Psoas muscle (tissue), 8 donors: ENCODE results near the gene SPECC1. TPM values are rescaled to one million over a fixed set of nuclear protein-coding genes. Genes with fewer than 3 reads are reported as not detected.
"Not testable (repeated sequence)": the region's sequence is repeated elsewhere in the genome, so short reads cannot be mapped to it uniquely, and the experiment has no call there.

ENCODE experiments used
- ATAC-seq, 4 donors: fragments of 200-7000 bp; cut with Tn5 transposase; one replicate each; pipeline ENCODE4 v1.9.1; 2020; ENCODE audit warnings: moderate library complexity in 3 of 4, mild to moderate bottlenecking in 2 of 4
- DNase-seq, 2 donors: peaks; one replicate each; pipeline ENCODE4 v3.0.0-alpha.2; 2020
- H3K27ac ChIP-seq: fragments of 200-600 bp; one replicate; pipeline ENCODE4 v1.8.0; 2022
- H3K27me3 ChIP-seq, 3 donors: fragments of 200-600 bp in 1 of 3; one replicate each; pipeline versions ENCODE4 v1.6.1 to v1.8.0; 2013 to 2022; ENCODE audit warnings: low read length in 2 of 3, mild to moderate bottlenecking in 2 of 3, moderate library complexity in 1 of 3; ENCODE audit not compliant: insufficient read depth in 3 of 3
- H3K36me3 ChIP-seq, 2 donors: fragments of 200-600 bp in 1 of 2; one replicate each; pipeline versions ENCODE4 v1.6.1 to v1.8.0; 2013 to 2022; ENCODE audit warnings: low read depth in 1 of 2, mild to moderate bottlenecking in 1 of 2, moderate library complexity in 1 of 2; ENCODE audit not compliant: insufficient read depth in 1 of 2
- H3K4me1 ChIP-seq: fragments of 200-600 bp; one replicate; pipeline ENCODE4 v1.8.0; 2022
- H3K4me3 ChIP-seq: fragments of 200-600 bp; one replicate; pipeline ENCODE4 v1.8.0; 2022; ENCODE audit warnings: mild to moderate bottlenecking
- H3K9me3 ChIP-seq: fragments of 200-600 bp; one replicate; pipeline ENCODE4 v1.8.0; 2022
- CTCF ChIP-seq: fragments of 200-600 bp; IDR thresholded peaks from one replicate; pipeline ENCODE4 v1.8.0; 2022; ENCODE audit warnings: antibody characterized with exemption
- WGBS, 3 donors: extraction: QIAGEN DNeasy Blood & Tissue Kit; methylation state at CpG; one replicate each; pipeline versions ENCODE4 v1.1.6 to v1.1.7; 2013; 5-methylcytosine and 5-hydroxymethylcytosine counted together
- intact Hi-C, 2 donors: fragments of 100-400 bp; cut with DNase I; formaldehyde crosslinking; loops; one replicate each; pipeline versions ENCODE4 v1.11.0 to v1.14.2; 2022
- polyA plus RNA-seq, 3 donors: library from polyadenylated mRNA; stranded (reverse); fragments of 200-250 nt; gene quantifications; one replicate each; pipeline ENCODE4 v1.2.3, GENCODE V29; 2013
- total RNA-seq, 4 donors: library from RNA; stranded (reverse); fragmentation: NEBNext Ultra II Directional in 2 of 4; extraction: Animal tissue kit (Norgen Biotek cat#: 25700) in 2 of 4; gene quantifications; one replicate each; pipeline versions ENCODE4 v1.2.1 to v1.2.4, GENCODE V29; 2021 to 2023
- donor health status: healthy with polysubstance abuse.
- donor health status: DM: no; HTN: no; CAD: no; lungs with moderate emphysema.
- donor health status: Bipolar disorder and iron deficiency.
- donor health status: healthy.
- donor health status: DM: yes; HTN: yes; CAD: no.
- donor health status: DM: no; HTN: no; CAD: no.
- donor health status: DM: no; HTN: no; CAD: no.
- donor health status: DM: yes; HTN: yes; CAD: no.

The SPECC1 gene
- total and polyA plus RNA-seq, 7 donors: 2.0 to 11.3 (median 4.7) TPM

GRCh38 chr17:20096430-20096829 is 87.3 kb downstream of the SPECC1 start:
- WGBS, 3 donors: 43 to 47% (median 46%) methylated on average over 8 of the region's 8 CpGs
- Histone ChIP-seq H3K27ac (no peak overlapping the region), H3K4me3 (no peak overlapping the region), H3K36me3 (no peaks in the 10 kb centered on the region), H3K4me1 (peaks cover 7% of the 10 kb centered on the region), H3K27me3 (peaks cover 0 to 5% (median 3%) of the 10 kb centered on the region in 3 donors), H3K9me3 (no peaks in the 10 kb centered on the region)
- ATAC-seq: no peak
- intact Hi-C loops: no loop called here
- TF ChIP-seq CTCF: no peak
- no peak for DNase-seq

DNA sequence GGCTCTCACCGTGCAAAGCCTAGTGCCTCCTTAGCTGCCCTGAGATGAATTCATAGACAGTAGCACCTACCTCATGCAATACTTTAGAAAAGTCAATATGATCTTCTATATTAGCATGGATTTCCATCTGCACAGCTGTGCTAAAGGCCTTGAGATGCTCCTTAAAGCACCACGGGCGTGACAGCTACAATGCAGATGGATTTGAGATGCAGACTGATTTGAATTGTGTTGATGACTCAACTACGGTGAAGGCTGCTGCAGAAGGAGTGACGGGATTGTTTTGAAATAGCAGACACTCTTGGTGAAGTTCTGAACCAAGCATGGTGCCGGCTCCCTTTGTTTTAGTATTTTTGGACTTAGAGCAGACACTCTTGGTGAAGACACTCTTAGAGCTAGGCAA is 88.2 kb downstream of the SPECC1 start:
- intact Hi-C loops: no loop called here
- H3K4me1 ChIP-seq: peaks cover 7% of the 10 kb centered on the region
- no peak overlapping the region for H3K27ac ChIP-seq
- H3K9me3 ChIP-seq: no peaks in the 10 kb centered on the region
- ATAC-seq (no peak), DNase-seq (no peak)
- peaks cover 0 to 6% (median 3%) of the 10 kb centered on the region in 3 donors for H3K27me3 ChIP-seq
- no peak for TF ChIP-seq CTCF
- 70 to 75% (median 71%) methylated on average over 6 of the region's 6 CpGs for WGBS, 3 donors
- no peaks in the 10 kb centered on the region for H3K36me3 ChIP-seq
- H3K4me3 ChIP-seq: no peak overlapping the region

GRCh38 chr17:20098314-20098713 is 89.2 kb downstream of the SPECC1 start:
- TF ChIP-seq CTCF: no peak
- no peaks in the 10 kb centered on the region for H3K9me3 ChIP-seq
- H3K4me1 ChIP-seq: peaks cover under 1% of the 10 kb centered on the region
- no peak overlapping the region for H3K4me3 ChIP-seq
- intact Hi-C loops: no loop called here
- peaks cover 0 to 11% (median 3%) of the 10 kb centered on the region in 3 donors for H3K27me3 ChIP-seq
- H3K27ac ChIP-seq: no peak overlapping the region
- H3K36me3 ChIP-seq: no peaks in the 10 kb centered on the region
- DNase-seq (no peak), ATAC-seq (no peak)
- WGBS, 3 donors: 70 to 75% (median 75%) methylated on average over 7 of the region's 7 CpGs

DNA sequence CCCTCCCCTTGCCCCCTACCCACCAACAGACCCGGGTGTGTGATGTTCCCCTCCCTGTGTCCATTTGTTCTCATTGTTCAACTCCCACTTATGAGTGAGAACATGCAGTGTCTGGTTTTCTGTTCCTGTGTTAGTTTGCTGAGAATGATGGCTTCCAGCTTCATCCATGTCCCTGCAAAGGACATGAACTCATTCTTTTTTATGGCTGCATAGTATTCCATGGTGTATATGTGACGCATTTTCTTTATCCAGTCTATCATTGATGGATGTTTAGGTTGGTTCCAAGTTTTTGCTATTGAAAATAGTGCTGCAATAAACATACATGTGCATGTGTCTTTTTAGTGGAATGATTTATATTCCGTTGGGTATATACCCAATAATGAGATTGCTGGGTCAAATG is 91.6 kb downstream of the SPECC1 start:
- H3K27ac ChIP-seq, H3K9me3 ChIP-seq, H3K4me1 ChIP-seq, ATAC-seq, DNase-seq, intact Hi-C loops, H3K36me3 ChIP-seq, H3K4me3 ChIP-seq: not testable (repeated sequence)
- peaks cover 0 to 11% (median 0%) of the 10 kb centered on the region in 3 donors for H3K27me3 ChIP-seq
- 93 to 96% (median 93%) methylated on average over 3 of the region's 3 CpGs for WGBS, 3 donors

- no peaks in the 10 kb centered on the region for H3K36me3 ChIP-seq
- no peak overlapping the region for H3K4me3 ChIP-seq
- H3K9me3 ChIP-seq: no peaks in the 10 kb centered on the region
- peaks cover 0 to 6% (median 0%) of the 10 kb centered on the region in 3 donors for H3K27me3 ChIP-seq
- DNase-seq (no peak), ATAC-seq (no peak)
- intact Hi-C loops: no loop called here
- no peaks in the 10 kb centered on the region for H3K4me1 ChIP-seq
- TF ChIP-seq CTCF: no peak
- H3K27ac ChIP-seq: no peak overlapping the region
- WGBS, 3 donors: 31 to 40% (median 37%) methylated on average over 12 of the region's 12 CpGs
Observed at GRCh38 chr17:20103454-20104446, 94.6 kb downstream of the SPECC1 start.
